ENCODE measurements around the gene PPP1R37.

PPP1R37 gene

DNA sequence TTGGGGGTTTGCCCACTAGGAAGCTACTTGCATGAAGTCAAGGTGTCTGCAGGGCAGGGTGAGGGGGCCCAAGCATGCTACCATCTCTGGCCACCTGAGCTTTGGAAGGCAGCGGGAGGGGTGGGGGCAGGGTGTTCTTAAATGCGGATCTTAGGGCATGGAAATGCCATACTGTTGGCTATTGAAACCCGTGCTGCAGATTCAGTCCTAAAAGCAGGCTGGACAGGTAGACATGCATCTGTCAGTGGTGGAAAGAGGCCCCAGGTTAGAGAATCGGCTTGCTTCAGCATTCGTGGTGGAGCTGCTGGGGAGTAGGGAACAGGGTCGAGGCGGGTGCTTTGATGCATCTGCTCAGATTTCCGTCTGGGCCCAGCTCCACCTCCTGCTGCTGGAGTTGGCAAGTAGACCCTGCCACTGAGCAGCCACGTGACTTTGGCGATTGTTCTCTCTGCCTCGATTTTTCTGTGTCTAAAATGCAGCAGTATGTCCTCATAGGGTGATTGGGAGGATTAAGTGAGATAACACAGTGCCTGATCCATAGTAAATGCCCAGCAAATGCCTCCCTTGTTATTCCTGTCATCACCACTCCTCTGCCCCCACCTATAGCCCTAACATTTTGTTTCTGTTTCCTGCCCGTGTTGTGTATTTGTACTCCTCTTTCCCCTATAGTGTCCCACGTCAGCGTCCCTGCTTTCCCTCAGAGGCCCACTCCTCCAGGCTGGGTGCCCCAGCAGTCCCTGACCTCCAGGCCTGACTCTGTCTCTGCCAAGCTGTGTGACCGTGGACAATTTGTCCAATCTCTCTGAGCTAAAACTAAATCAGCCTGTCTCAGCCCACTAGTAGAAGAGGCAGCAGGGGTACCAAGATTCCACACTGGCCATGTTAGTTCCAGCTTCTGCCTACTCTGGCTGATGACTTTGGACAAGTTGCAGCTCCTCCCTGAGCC is 5.8 kb downstream of the PPP1R37 start:
- H4K20me1 ChIP-seq (ENCODE audit: insufficient read depth) = peaks cover 3% of the 10 kb centered on the region; the same call in 1 of the 2 replicates
- H2AFZ ChIP-seq (ENCODE audit: low read depth) = no peak overlapping the region
- no peak overlapping the region for H3K9ac ChIP-seq
- H3K4me1 ChIP-seq (ENCODE audit: low read depth, poor library complexity, severe bottlenecking) = peaks cover 49% of the 10 kb centered on the region
- H3K36me3 ChIP-seq (ENCODE audit: insufficient read depth) = no peaks in the 10 kb centered on the region
- H3K27me3 ChIP-seq (ENCODE audit: insufficient read depth, low read depth) = no peaks in the 10 kb centered on the region
- H3K4me2 ChIP-seq = peak overlapping the region; percentile 19; the same call in 1 of the 2 replicates
- H3K27ac ChIP-seq = no peak overlapping the region
- H3K4me3 ChIP-seq (IDR thresholded peaks at IDR 0.05; ENCODE audit: insufficient read depth, low read depth, low read length) = no peak overlapping the region
- peaks cover 95% of the 10 kb centered on the region for H3K79me2 ChIP-seq (ENCODE audit: insufficient read depth, low read depth)
- TF ChIP-seq, protein P1, sequence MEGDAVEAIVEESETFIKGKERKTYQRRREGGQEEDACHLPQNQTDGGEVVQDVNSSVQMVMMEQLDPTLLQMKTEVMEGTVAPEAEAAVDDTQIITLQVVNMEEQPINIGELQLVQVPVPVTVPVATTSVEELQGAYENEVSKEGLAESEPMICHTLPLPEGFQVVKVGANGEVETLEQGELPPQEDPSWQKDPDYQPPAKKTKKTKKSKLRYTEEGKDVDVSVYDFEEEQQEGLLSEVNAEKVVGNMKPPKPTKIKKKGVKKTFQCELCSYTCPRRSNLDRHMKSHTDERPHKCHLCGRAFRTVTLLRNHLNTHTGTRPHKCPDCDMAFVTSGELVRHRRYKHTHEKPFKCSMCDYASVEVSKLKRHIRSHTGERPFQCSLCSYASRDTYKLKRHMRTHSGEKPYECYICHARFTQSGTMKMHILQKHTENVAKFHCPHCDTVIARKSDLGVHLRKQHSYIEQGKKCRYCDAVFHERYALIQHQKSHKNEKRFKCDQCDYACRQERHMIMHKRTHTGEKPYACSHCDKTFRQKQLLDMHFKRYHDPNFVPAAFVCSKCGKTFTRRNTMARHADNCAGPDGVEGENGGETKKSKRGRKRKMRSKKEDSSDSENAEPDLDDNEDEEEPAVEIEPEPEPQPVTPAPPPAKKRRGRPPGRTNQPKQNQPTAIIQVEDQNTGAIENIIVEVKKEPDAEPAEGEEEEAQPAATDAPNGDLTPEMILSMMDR (conservative IDR thresholded peaks at IDR 0.05; ENCODE audit: low read depth, low read length) = no peak

DNA sequence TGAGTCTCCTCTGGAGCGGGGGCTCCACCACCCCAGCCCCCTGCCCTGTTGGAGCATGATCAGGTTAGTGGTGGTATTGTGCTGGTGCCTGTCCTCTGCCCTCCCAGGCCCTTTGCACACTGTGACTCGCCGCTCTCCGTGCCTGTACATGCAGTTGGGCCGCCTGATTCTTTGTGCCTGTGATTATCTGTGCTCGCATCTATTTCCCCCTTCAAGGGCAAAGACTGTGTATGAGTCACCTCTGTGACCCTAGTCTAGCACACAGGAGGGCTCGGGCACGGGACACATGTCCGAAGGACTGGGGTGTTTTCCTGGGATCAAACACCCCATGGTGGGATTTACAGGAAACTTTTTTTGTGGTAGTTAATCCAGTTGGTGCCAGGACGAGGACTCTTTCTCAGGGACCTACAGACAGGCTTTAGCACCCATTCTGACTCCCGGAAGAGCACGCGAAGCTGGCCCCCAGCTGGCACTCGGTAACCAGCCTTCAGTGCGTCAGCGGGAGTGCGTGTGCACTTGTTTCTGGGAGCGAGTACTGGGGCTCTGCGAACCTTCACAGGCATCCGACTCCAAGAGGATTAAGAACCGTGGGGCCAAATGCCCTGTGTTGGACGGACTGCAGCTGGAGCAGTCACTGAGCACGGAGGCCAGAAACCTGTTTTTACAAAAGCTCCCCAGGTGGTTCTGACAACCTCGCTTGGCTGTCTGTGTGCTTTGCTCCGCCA is 6.7 kb downstream of the PPP1R37 start:
- Histone ChIP-seq H3K9ac (no peak overlapping the region), H3K79me2 (ENCODE audit: insufficient read depth, low read depth) (peaks cover 93% of the 10 kb centered on the region), H3K36me3 (ENCODE audit: insufficient read depth) (no peaks in the 10 kb centered on the region), H3K4me3 (IDR thresholded peaks at IDR 0.05; ENCODE audit: insufficient read depth, low read depth, low read length) (no peak overlapping the region), H3K4me1 (ENCODE audit: low read depth, poor library complexity, severe bottlenecking) (peaks cover 49% of the 10 kb centered on the region), H3K4me2 (no peak overlapping the region), H2AFZ (ENCODE audit: low read depth) (no peak overlapping the region), H3K27ac (no peak overlapping the region), H4K20me1 (ENCODE audit: insufficient read depth) (peaks cover 3% of the 10 kb centered on the region; the same call in 1 of the 2 replicates), H3K27me3 (ENCODE audit: insufficient read depth, low read depth) (no peaks in the 10 kb centered on the region)
- TF ChIP-seq, protein P1 (conservative IDR thresholded peaks at IDR 0.05; ENCODE audit: low read depth, low read length) = no peak

DNA sequence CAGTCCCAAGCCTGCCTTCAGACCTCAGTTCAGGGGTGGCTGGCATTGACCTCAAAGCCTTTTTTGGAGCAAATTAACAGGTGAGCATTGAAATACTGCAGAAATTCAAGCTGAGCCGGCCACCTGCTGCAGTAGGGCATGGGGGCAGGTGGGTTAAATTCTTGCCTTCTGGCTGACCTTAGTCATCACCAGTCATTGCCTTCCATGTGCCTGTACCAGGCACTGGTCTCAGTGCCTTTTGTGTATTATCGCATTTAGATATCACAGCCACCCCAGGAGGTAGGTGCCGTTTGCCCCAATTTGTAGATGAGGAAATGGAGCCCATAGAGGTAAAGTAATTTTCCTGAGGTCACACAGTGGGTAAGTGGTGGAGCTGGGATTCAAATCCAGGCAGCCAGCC is 7.2 kb downstream of the PPP1R37 start:
- Histone ChIP-seq H3K9ac (no peak overlapping the region), H3K36me3 (ENCODE audit: insufficient read depth) (no peaks in the 10 kb centered on the region), H3K4me3 (IDR thresholded peaks at IDR 0.05; ENCODE audit: insufficient read depth, low read depth, low read length) (no peak overlapping the region), H3K4me2 (no peak overlapping the region), H3K27me3 (ENCODE audit: insufficient read depth, low read depth) (no peaks in the 10 kb centered on the region), H2AFZ (ENCODE audit: low read depth) (no peak overlapping the region), H3K27ac (no peak overlapping the region), H3K4me1 (ENCODE audit: low read depth, poor library complexity, severe bottlenecking) (peaks cover 47% of the 10 kb centered on the region), H3K79me2 (ENCODE audit: insufficient read depth, low read depth) (peaks cover 93% of the 10 kb centered on the region), H4K20me1 (ENCODE audit: insufficient read depth) (peaks cover 3% of the 10 kb centered on the region; the same call in 1 of the 2 replicates)
- TF ChIP-seq, protein P1 (conservative IDR thresholded peaks at IDR 0.05; ENCODE audit: low read depth, low read length) = no peak

DNA sequence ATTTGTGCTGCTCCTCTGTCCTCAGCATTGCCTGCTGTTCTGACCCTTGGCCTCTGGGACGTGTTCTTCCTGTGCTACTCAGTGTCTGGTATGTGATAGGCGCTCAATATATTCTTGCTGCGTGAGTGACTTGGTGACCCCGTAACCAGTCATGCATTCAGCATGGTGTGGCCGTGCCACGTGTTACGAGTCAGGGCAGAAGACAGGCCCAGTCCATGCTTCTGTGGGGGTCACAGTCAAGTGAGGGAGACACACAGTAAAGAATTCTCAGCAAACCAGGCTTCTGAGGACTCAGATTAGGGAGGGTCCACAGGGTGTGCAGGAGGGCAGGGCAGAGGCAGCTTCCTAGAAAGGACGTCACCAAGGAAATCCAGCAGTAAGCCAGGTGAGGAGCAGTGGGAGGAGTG is 7.9 kb downstream of the PPP1R37 start:
- Histone ChIP-seq H3K27me3 (ENCODE audit: insufficient read depth, low read depth) (no peaks in the 10 kb centered on the region), H3K4me2 (no peak overlapping the region), H2AFZ (ENCODE audit: low read depth) (no peak overlapping the region), H3K79me2 (ENCODE audit: insufficient read depth, low read depth) (peaks cover 93% of the 10 kb centered on the region), H4K20me1 (ENCODE audit: insufficient read depth) (peaks cover 3% of the 10 kb centered on the region; the same call in 1 of the 2 replicates), H3K9ac (no peak overlapping the region), H3K36me3 (ENCODE audit: insufficient read depth) (no peaks in the 10 kb centered on the region), H3K4me3 (IDR thresholded peaks at IDR 0.05; ENCODE audit: insufficient read depth, low read depth, low read length) (no peak overlapping the region), H3K27ac (no peak overlapping the region), H3K4me1 (ENCODE audit: low read depth, poor library complexity, severe bottlenecking) (peaks cover 40% of the 10 kb centered on the region)
- TF ChIP-seq, protein P1 (conservative IDR thresholded peaks at IDR 0.05; ENCODE audit: low read depth, low read length) = no peak

Data from KMS-11 (cell line).